Gastrocnemius medialis (tissue), 4 donors: ENCODE results near the gene TFEB.

Source experiments
- POLR2A ChIP-seq, 2 donors: fragments of 450-650 bp; IDR thresholded peaks; one replicate each; pipeline ENCODE4 v1.6.1; 2017; ENCODE audit warnings: antibody characterized with exemption in 2 of 2, mild to moderate bottlenecking in 2 of 2, moderate library complexity in 2 of 2
- TF ChIP-seq, protein P1 (sequence below), 5 experiments: fragments of 450-650 bp in 3 of 5; fragments of 200-600 bp in 2 of 5; sonication (generic) in 2 of 5; IDR thresholded peaks in 4 of 5; conservative IDR thresholded peaks in 1 of 5; 1 replicate in 4 of 5; 2 replicates in 1 of 5; pipeline ENCODE4 v1.5.1; 2016 to 2019; ENCODE audit warnings: antibody characterized with exemption in 5 of 5, mild to moderate bottlenecking in 3 of 5, moderate library complexity in 3 of 5

- TF ChIP-seq, protein P1, sequence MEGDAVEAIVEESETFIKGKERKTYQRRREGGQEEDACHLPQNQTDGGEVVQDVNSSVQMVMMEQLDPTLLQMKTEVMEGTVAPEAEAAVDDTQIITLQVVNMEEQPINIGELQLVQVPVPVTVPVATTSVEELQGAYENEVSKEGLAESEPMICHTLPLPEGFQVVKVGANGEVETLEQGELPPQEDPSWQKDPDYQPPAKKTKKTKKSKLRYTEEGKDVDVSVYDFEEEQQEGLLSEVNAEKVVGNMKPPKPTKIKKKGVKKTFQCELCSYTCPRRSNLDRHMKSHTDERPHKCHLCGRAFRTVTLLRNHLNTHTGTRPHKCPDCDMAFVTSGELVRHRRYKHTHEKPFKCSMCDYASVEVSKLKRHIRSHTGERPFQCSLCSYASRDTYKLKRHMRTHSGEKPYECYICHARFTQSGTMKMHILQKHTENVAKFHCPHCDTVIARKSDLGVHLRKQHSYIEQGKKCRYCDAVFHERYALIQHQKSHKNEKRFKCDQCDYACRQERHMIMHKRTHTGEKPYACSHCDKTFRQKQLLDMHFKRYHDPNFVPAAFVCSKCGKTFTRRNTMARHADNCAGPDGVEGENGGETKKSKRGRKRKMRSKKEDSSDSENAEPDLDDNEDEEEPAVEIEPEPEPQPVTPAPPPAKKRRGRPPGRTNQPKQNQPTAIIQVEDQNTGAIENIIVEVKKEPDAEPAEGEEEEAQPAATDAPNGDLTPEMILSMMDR (IDR thresholded peaks at IDR 0.05 in 4 of 5, conservative IDR thresholded peaks at IDR 0.05 in 1 of 5) = no peak
- TF ChIP-seq POLR2A (IDR thresholded peaks at IDR 0.05) = no peak
Observed at GRCh38 chr6:41784581-41785171, 49.3 kb upstream of the TFEB start.
